PC-9 (cell line): Measurements from ENCODE around the gene TBRG4. TPM values are rescaled to one million over a fixed set of nuclear protein-coding genes. Genes with fewer than 3 reads are reported as not detected.

Experiments used
- BruUV-seq: library from RNA; stranded (reverse); fragments of 400-500 nt; replicated peaks from 2 replicates; lab custom pipeline; 2021; lab: Mats Ljungman, UMichigan
- CTCF ChIA-PET: fragments of 300-600 bp; sonication (Branson Sonifier 250); formaldehyde crosslinking; loops from one replicate; lab custom pipeline; 2022; ENCODE audit warnings: antibody characterized with exemption; lab: Charles Lee
- POLR2A ChIA-PET: fragments of 300-600 bp; sonication (Branson Sonifier 250); formaldehyde crosslinking; loops from one replicate; lab custom pipeline; 2022; ENCODE audit warnings: antibody characterized with exemption; ENCODE audit not compliant: unreplicated experiment; lab: Charles Lee
- DNase-seq, 2 experiments: peaks; one replicate each; pipeline versions ENCODE4 v3.0.0 to v3.0.0-alpha.2; 2015 to 2022; ENCODE audit warnings: mixed read lengths in 1 of 2
- H2AFZ ChIP-seq: fragments of 200-600 bp; sonication (generic); 2 replicates; pipeline ENCODE4 v1.8.1; 2017; ENCODE audit warnings: antibody characterized with exemption
- H3F3A ChIP-seq: fragments of 200-600 bp; sonication (generic); 2 replicates; pipeline ENCODE4 v1.8.1; 2017; ENCODE audit warnings: antibody characterized with exemption, mild to moderate bottlenecking, low read depth; ENCODE audit not compliant: insufficient read depth
- H3K27ac ChIP-seq: fragments of 200-600 bp; sonication (generic); 2 replicates; pipeline ENCODE4 v1.6.1; 2016; ENCODE audit warnings: mixed run types
- H3K27me3 ChIP-seq: fragments of 200-600 bp; sonication (generic); 2 replicates; pipeline ENCODE4 v1.6.1; 2016; ENCODE audit warnings: low read depth, mixed run types; ENCODE audit not compliant: insufficient read depth
- H3K36me3 ChIP-seq: fragments of 200-600 bp; sonication (generic); 2 replicates; pipeline ENCODE4 v1.6.1; 2016; ENCODE audit warnings: low read depth, mixed run types
- H3K4me1 ChIP-seq: fragments of 200-600 bp; sonication (generic); replicated peaks from 2 replicates; pipeline ENCODE4 v1.6.1; 2016; ENCODE audit warnings: mixed run types; ENCODE audit not compliant: insufficient read depth
- H3K4me2 ChIP-seq: fragments of 200-600 bp; sonication (generic); 2 replicates; pipeline ENCODE4 v1.6.1; 2017; ENCODE audit warnings: mixed run types
- H3K4me3 ChIP-seq: fragments of 200-600 bp; sonication (generic); 2 replicates; pipeline ENCODE4 v1.6.1; 2016; ENCODE audit warnings: mixed run types
- H3K79me2 ChIP-seq: fragments of 200-600 bp; sonication (generic); 2 replicates; pipeline ENCODE4 v1.6.1; 2017; ENCODE audit warnings: low read depth, mixed run types
- H3K9me2 ChIP-seq: fragments of 200-600 bp; sonication (generic); 2 replicates; pipeline ENCODE4 v1.8.1; 2017; ENCODE audit warnings: mild to moderate bottlenecking; ENCODE audit not compliant: insufficient read depth
- H3K9me3 ChIP-seq: fragments of 200-600 bp; sonication (generic); 2 replicates; pipeline ENCODE4 v1.8.1; 2016; ENCODE audit warnings: low read depth; ENCODE audit not compliant: insufficient read depth
- H4K20me1 ChIP-seq: fragments of 200-600 bp; sonication (generic); 2 replicates; pipeline ENCODE4 v1.8.1; 2017; ENCODE audit not compliant: insufficient read depth
- CTCF ChIP-seq: fragments of 200-600 bp; sonication (generic); conservative IDR thresholded peaks from 2 replicates; pipeline ENCODE4 v1.6.1; 2017; ENCODE audit warnings: mixed run types, antibody characterized with exemption, mild to moderate bottlenecking, moderate library complexity
- EZH2 ChIP-seq: fragments of 200-600 bp; sonication (generic); IDR thresholded peaks from 2 replicates; pipeline ENCODE4 v1.8.0; 2017; ENCODE audit warnings: antibody characterized with exemption, low read depth
- intact Hi-C: fragments of 100-400 bp; cut with micrococcal nuclease; formaldehyde crosslinking; loops from one replicate; pipeline ENCODE4 v1.10.0; 2022; ENCODE audit not compliant: unreplicated experiment
- total RNA-seq: library from RNA; stranded (reverse); gene quantifications from 2 replicates; pipeline ENCODE4 v1.2.3, GENCODE V29; 2021

The TBRG4 gene
- total RNA-seq, 1 experiment from 2014 or later = 120 TPM

DNA sequence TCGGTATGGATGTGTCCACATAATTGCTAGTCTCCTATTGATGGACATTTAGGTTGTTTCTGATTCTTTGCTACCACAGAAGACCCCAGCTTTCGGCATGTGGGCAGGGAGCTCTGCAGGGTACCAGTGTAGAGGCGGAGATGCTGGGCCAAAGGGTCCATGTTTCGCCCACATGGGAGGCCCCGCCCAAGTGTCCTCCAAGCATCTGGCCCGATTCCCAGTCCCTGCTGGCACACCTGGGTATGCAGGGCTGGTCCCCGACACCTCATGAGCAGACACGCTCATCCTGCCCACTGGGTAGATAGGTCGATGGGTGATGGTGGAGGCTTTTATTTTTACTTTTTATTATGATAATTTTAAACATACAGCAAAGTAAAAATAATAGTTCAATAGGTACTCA, 19.4 kb upstream of the TBRG4 start:
- Histone ChIP-seq H3K9me2 (no peaks in the 10 kb centered on the region), H3K4me2 (no peak overlapping the region), H4K20me1 (no peaks in the 10 kb centered on the region), H3K9me3 (no peaks in the 10 kb centered on the region), H3K27me3 (peaks cover 6% of the 10 kb centered on the region), H3K4me3 (no peak overlapping the region), H3K4me1 (0 out of 2 replicates have a peak, but pooled peaks cover 2% of the 10 kb centered on the region), H3K79me2 (no peaks in the 10 kb centered on the region), H3K27ac (no peak overlapping the region), H3K36me3 (no peaks in the 10 kb centered on the region), H3F3A (no peaks in the 10 kb centered on the region), H2AFZ (no peak overlapping the region)
- BruUV-seq = no TSS peak
- POLR2A ChIA-PET = interaction anchor here (0.5 kb wide), 1 partner anchor 135 kb away, joined by 3 read pairs; no protein-coding TSS in a partner anchor
- CTCF ChIA-PET = no interaction called here
- TF ChIP-seq EZH2 (no peak), CTCF (no peak)
- intact Hi-C loops = no loop called here
- no peak for DNase-seq

DNA sequence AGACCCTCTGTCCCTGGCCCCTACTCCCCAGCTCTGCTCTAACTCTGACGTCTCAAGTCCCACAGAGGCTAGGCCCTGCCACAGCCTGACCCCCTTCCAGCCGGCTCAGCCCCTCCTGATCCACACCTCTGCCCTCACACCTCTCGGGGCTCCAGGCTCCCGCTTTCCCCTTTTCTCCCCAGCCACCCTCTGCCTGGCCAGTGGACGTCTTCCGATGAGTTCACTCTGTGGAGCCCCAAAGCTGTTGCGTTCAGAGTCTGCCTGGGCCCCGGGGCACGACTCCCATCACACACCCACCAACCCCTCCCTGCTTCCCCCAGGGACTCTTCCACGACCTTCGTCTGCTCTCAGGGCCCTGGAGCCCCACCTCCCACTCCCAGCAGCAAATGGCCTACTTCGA, 18.4 kb upstream of the TBRG4 start:
- ChIA-PET POLR2A (interaction anchor here (0.5 kb wide), 1 partner anchor 553 kb away, joined by 12 read pairs; no protein-coding TSS in a partner anchor), CTCF (no interaction called here)
- Histone ChIP-seq H3K36me3 (no peaks in the 10 kb centered on the region), H2AFZ (no peak overlapping the region), H3K27ac (no peak overlapping the region), H3K79me2 (no peaks in the 10 kb centered on the region), H3K4me3 (no peak overlapping the region), H3K4me2 (no peak overlapping the region), H3K9me2 (no peaks in the 10 kb centered on the region), H3F3A (no peaks in the 10 kb centered on the region), H3K4me1 (no peaks in the 10 kb centered on the region), H3K27me3 (peaks cover 6% of the 10 kb centered on the region), H4K20me1 (no peaks in the 10 kb centered on the region), H3K9me3 (no peaks in the 10 kb centered on the region)
- intact Hi-C loops = no loop called here
- no TSS peak for BruUV-seq
- TF ChIP-seq EZH2 (no peak), CTCF (no peak)
- no peak for DNase-seq

DNA sequence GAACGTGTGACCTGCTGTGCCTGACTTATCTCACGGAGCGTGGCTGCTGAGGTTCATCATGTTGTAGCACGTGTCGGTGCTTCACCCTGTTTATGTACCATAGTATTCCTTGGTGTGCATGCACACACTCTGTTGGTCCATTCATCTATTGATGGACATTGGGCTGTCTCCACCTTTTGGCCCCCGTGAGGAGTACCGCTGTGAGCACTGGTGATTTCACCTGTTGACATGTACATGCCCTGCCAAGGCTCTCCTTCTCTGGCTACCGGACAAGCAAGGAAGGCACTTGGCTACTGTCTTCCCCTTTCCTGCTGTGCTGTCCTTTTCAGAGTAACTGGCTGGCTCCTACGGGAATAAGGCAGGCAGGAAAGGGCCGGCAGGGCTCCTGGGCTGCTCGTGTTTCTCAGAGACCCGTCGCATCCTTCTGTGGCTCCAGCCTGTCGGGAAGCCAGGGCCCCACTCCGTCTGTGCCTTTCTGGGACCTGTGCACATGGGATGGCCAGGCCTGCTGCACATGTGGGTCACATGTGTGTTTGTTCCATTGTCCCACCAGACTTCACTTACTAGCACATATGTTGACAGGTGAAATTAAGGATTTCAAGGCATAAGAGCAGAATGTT, 17.8 kb upstream of the TBRG4 start:
- ChIA-PET CTCF (no interaction called here), POLR2A (interaction anchor here (0.5 kb wide), 1 partner anchor 552 kb away, joined by 12 read pairs; no protein-coding TSS in a partner anchor)
- TF ChIP-seq CTCF (no peak), EZH2 (no peak)
- Histone ChIP-seq H3K4me3 (no peak overlapping the region), H3K4me2 (no peak overlapping the region), H3K9me2 (no peaks in the 10 kb centered on the region), H3K36me3 (no peaks in the 10 kb centered on the region), H3K9me3 (no peaks in the 10 kb centered on the region), H3K4me1 (no peaks in the 10 kb centered on the region), H3K79me2 (no peaks in the 10 kb centered on the region), H3F3A (no peaks in the 10 kb centered on the region), H3K27ac (no peak overlapping the region), H2AFZ (no peak overlapping the region), H3K27me3 (peaks cover 6% of the 10 kb centered on the region), H4K20me1 (no peaks in the 10 kb centered on the region)
- BruUV-seq = no TSS peak
- DNase-seq = no peak
- intact Hi-C loops = no loop called here
